NCI-H2171 treated with DMSO at 0.1 percent for 48 hours (cell line): Measurements from ENCODE around the gene CACNA1B.

Experiments
- DNase-seq: peaks from one replicate; lab custom pipeline; 2025; lab: John Stamatoyannopoulos, UW

CACNA1B gene

GRCh38 chr9:138040446-138041430 is 163.2 kb downstream of the CACNA1B start:
- DNase-seq, result no peak

GRCh38 chr9:138042146-138042545 is 164.6 kb downstream of the CACNA1B start:
- DNase-seq, result no peak

GRCh38 chr9:138042640-138043039 is 165.1 kb downstream of the CACNA1B start:
- DNase-seq, result no peak

GRCh38 chr9:138043061-138043410 is 165.5 kb downstream of the CACNA1B start:
- DNase-seq, result no peak

GRCh38 chr9:138043411-138044345 is 166.1 kb downstream of the CACNA1B start:
- DNase-seq, result no peak

GRCh38 chr9:138044485-138045383 is 167.2 kb downstream of the CACNA1B start:
- no peak for DNase-seq

GRCh38 chr9:138045541-138046490 is 168.2 kb downstream of the CACNA1B start:
- DNase-seq, result no peak

- DNase-seq, result no peak
Measured at GRCh38 chr9:138046641-138047301, 169.2 kb downstream of the CACNA1B start.

GRCh38 chr9:138047469-138048040 is 170.0 kb downstream of the CACNA1B start:
- DNase-seq, result no peak

- no peak for DNase-seq
Measured at GRCh38 chr9:138048184-138048583, 170.6 kb downstream of the CACNA1B start.

- DNase-seq, result no peak
Measured at GRCh38 chr9:138049085-138049778, 171.7 kb downstream of the CACNA1B start.

GRCh38 chr9:138049779-138050471 is 172.3 kb downstream of the CACNA1B start:
- no peak for DNase-seq

GRCh38 chr9:138050472-138051330 is 173.1 kb downstream of the CACNA1B start:
- DNase-seq, result no peak

- no peak for DNase-seq
Measured at GRCh38 chr9:138051586-138052321, 174.2 kb downstream of the CACNA1B start.

GRCh38 chr9:138052322-138052615 is 174.7 kb downstream of the CACNA1B start:
- DNase-seq, result no peak

- no peak for DNase-seq
Measured at GRCh38 chr9:138052635-138053320, 175.2 kb downstream of the CACNA1B start.
